CD4-positive, alpha-beta memory T cell (primary cell): Measurements from ENCODE around the gene TXNRD2. TPM values are rescaled to one million over a fixed set of nuclear protein-coding genes. Genes with fewer than 3 reads are reported as not detected.

ENCODE experiments used
- CTCF ChIA-PET: fragments of 350-600 bp; sonication (Branson Sonifier 250); formaldehyde crosslinking; loops from one replicate; lab custom pipeline; 2021; ENCODE audit warnings: inconsistent platforms; ENCODE audit not compliant: partially characterized antibody; lab: Charles Lee
- POLR2A ChIA-PET: fragments of 350-600 bp; sonication (Branson Sonifier 250); formaldehyde crosslinking; loops from one replicate; lab custom pipeline; 2021; ENCODE audit not compliant: partially characterized antibody; lab: Charles Lee
- DNase-seq, 5 donors: peaks; one replicate each; pipeline versions ENCODE4 v3.0.0 to v3.0.0-alpha.2; 2020 to 2022; ENCODE audit warnings: mixed read lengths in 1 of 5
- H3K27ac ChIP-seq: one replicate; pipeline ENCODE4 v1.7.0; 2013; ENCODE audit warnings: low read depth, low read length
- H3K27me3 ChIP-seq: 2 replicates; pipeline ENCODE4 v1.7.0; 2013; ENCODE audit warnings: mild to moderate bottlenecking, low read length, moderate library complexity; ENCODE audit not compliant: insufficient read depth
- H3K36me3 ChIP-seq: 2 replicates; pipeline ENCODE4 v1.7.0; 2013; ENCODE audit warnings: mild to moderate bottlenecking, low read length, moderate library complexity; ENCODE audit not compliant: insufficient read depth
- H3K4me1 ChIP-seq: 2 replicates; pipeline ENCODE4 v1.7.0; 2013; ENCODE audit warnings: mild to moderate bottlenecking, low read length, moderate library complexity; ENCODE audit not compliant: insufficient read depth
- H3K4me3 ChIP-seq, 2 donors: one replicate each; pipeline ENCODE4 v1.7.0; 2013; ENCODE audit warnings: low read length in 2 of 2, mild to moderate bottlenecking in 1 of 2
- H3K9me3 ChIP-seq, 2 donors: one replicate each; pipeline ENCODE4 v1.7.0; 2013; ENCODE audit warnings: low read length in 2 of 2, control low read depth in 1 of 2; ENCODE audit not compliant: control insufficient read depth in 1 of 2
- H3K27ac Mint-ChIP-seq, 7 donors: one replicate each; pipeline ENCODE4 v1.8.0; 2020 to 2021; ENCODE audit warnings: mixed read lengths in 7 of 7, mild to moderate bottlenecking in 6 of 7, inconsistent platforms in 3 of 7, moderate library complexity in 3 of 7
- H3K27me3 Mint-ChIP-seq, 2 donors: one replicate each; pipeline ENCODE4 v1.8.0; 2020 to 2021; ENCODE audit warnings: mixed read lengths in 2 of 2
- H3K36me3 Mint-ChIP-seq, 2 donors: one replicate each; pipeline ENCODE4 v1.8.0; 2020 to 2021; ENCODE audit warnings: mixed read lengths in 2 of 2, inconsistent platforms in 1 of 2, mild to moderate bottlenecking in 1 of 2
- H3K4me1 Mint-ChIP-seq, 4 donors: one replicate each; pipeline ENCODE4 v1.8.0; 2020 to 2021; ENCODE audit warnings: mixed read lengths in 4 of 4, mild to moderate bottlenecking in 1 of 4
- H3K4me3 Mint-ChIP-seq, 8 donors: one replicate each; pipeline ENCODE4 v1.8.0; 2020 to 2021; ENCODE audit warnings: mixed read lengths in 8 of 8, mild to moderate bottlenecking in 7 of 8, moderate library complexity in 6 of 8, inconsistent platforms in 3 of 8
- H3K9me3 Mint-ChIP-seq, 8 donors: one replicate each; pipeline ENCODE4 v1.8.0; 2020 to 2021; ENCODE audit warnings: mixed read lengths in 8 of 8, mild to moderate bottlenecking in 5 of 8, inconsistent platforms in 3 of 8, moderate library complexity in 1 of 8
- intact Hi-C: fragments of 100-400 bp; cut with micrococcal nuclease; formaldehyde crosslinking; loops from one replicate; pipeline ENCODE4 v1.15.1; 2023
- polyA plus RNA-seq, 2 donors: library from polyadenylated mRNA; unstranded; fragments of 300-500 nt; fragmentation: Illumina TruSeq; gene quantifications; one replicate each; pipeline ENCODE4 v1.2.3, GENCODE V29; 2021
- total RNA-seq, 2 experiments: library from RNA; stranded (reverse); gene quantifications; one replicate each; pipeline ENCODE4 v1.2.3, GENCODE V29; 2021

TXNRD2 gene
- total and polyA plus RNA-seq, 4 experiments from 2014 or later: 8.5 to 35.9 (median 22.7) TPM

- Mint-ChIP-seq H3K9me3 (no peaks in the 10 kb centered on the region), H3K4me1 (peaks cover 22 to 54% (median 40%) of the 10 kb centered on the region in 4 donors), H3K4me3 (peak overlapping the region in 4 of 8 donors; percentile 33 to 98 (median 76)), H3K27ac (peak overlapping the region in 3 of 7 donors; percentile 29 to 79 (median 44)), H3K27me3 (no peaks in the 10 kb centered on the region), H3K36me3 (peaks cover 9 to 49% of the 10 kb centered on the region in 2 donors)
- H3K27ac ChIP-seq: no peak overlapping the region
- no peak overlapping the region for H3K4me3 ChIP-seq
- intact Hi-C loops: no loop called here
- H3K4me1 ChIP-seq: peaks cover 44% of the 10 kb centered on the region
- ChIA-PET CTCF (no interaction called here), POLR2A (interaction anchor here (1.1 to 2.0 kb wide), 3 partner anchors 23 to 41 kb away, joined by 3 to 8 read pairs (median 4); no protein-coding TSS in a partner anchor)
- no peaks in the 10 kb centered on the region for H3K27me3 ChIP-seq
- H3K36me3 ChIP-seq: peaks cover 25% of the 10 kb centered on the region
- no peaks in the 10 kb centered on the region for H3K9me3 ChIP-seq
- no peak for DNase-seq
Measured at GRCh38 chr22:19851291-19852176, 90.1 kb downstream of the TXNRD2 start.

- peaks cover 25% of the 10 kb centered on the region for H3K36me3 ChIP-seq
- H3K4me1 Mint-ChIP-seq: peaks cover 21 to 51% (median 40%) of the 10 kb centered on the region in 4 donors
- no peaks in the 10 kb centered on the region for H3K9me3 Mint-ChIP-seq
- H3K27me3 Mint-ChIP-seq: no peaks in the 10 kb centered on the region
- ChIA-PET POLR2A (interaction anchor here (1.1 to 2.0 kb wide), 2 partner anchors 24 to 42 kb away, joined by 4 to 8 read pairs; no protein-coding TSS in a partner anchor), CTCF (no interaction called here)
- no peaks in the 10 kb centered on the region for H3K27me3 ChIP-seq
- peaks cover 36% of the 10 kb centered on the region for H3K4me1 ChIP-seq
- DNase-seq: no peak
- H3K9me3 ChIP-seq: no peaks in the 10 kb centered on the region
- H3K4me3 ChIP-seq: no peak overlapping the region
- H3K27ac ChIP-seq: no peak overlapping the region
- peak overlapping the region in 2 of 8 donors; percentile 5 to 42 for H3K4me3 Mint-ChIP-seq
- peaks cover 9 to 46% of the 10 kb centered on the region in 2 donors for H3K36me3 Mint-ChIP-seq
- intact Hi-C loops: no loop called here
- peak overlapping the region in 2 of 7 donors; percentile 37 to 63 for H3K27ac Mint-ChIP-seq
Measured at GRCh38 chr22:19850763-19851109, 90.9 kb downstream of the TXNRD2 start.

- H3K27ac Mint-ChIP-seq: peak overlapping the region in 3 of 7 donors; percentile 59 to 78 (median 69)
- no peak overlapping the region for H3K27ac ChIP-seq
- H3K36me3 Mint-ChIP-seq: peaks cover 9 to 42% of the 10 kb centered on the region in 2 donors
- H3K9me3 Mint-ChIP-seq: no peaks in the 10 kb centered on the region
- H3K27me3 ChIP-seq: no peaks in the 10 kb centered on the region
- peaks cover 36% of the 10 kb centered on the region for H3K4me1 ChIP-seq
- peaks cover 23 to 56% (median 40%) of the 10 kb centered on the region in 4 donors for H3K4me1 Mint-ChIP-seq
- intact Hi-C loops: no loop called here
- peaks cover 25% of the 10 kb centered on the region for H3K36me3 ChIP-seq
- ChIA-PET POLR2A (interaction anchor here (1.1 to 2.0 kb wide), 3 partner anchors 24 to 42 kb away, joined by 3 to 8 read pairs (median 4); no protein-coding TSS in a partner anchor), CTCF (interaction anchor here (1.2 kb wide), 1 partner anchor 120 kb away, joined by 3 read pairs; no protein-coding TSS in a partner anchor)
- H3K4me3 ChIP-seq: no peak overlapping the region
- H3K27me3 Mint-ChIP-seq: no peaks in the 10 kb centered on the region
- H3K9me3 ChIP-seq: no peaks in the 10 kb centered on the region
- H3K4me3 Mint-ChIP-seq: peak overlapping the region in 2 of 8 donors; percentile 5 to 21
- no peak for DNase-seq
Measured at GRCh38 chr22:19849835-19850762, 91.5 kb downstream of the TXNRD2 start.

GRCh38 chr22:19848298-19849224 is 93.1 kb downstream of the TXNRD2 start:
- H3K4me3 Mint-ChIP-seq: no peak overlapping the region
- H3K9me3 Mint-ChIP-seq: no peaks in the 10 kb centered on the region
- intact Hi-C loops: no loop called here
- H3K27me3 Mint-ChIP-seq: no peaks in the 10 kb centered on the region
- no peak overlapping the region for H3K27ac ChIP-seq
- ChIA-PET POLR2A (interaction anchor here (1.3 kb wide), 1 partner anchor 44 kb away, joined by 3 read pairs; no protein-coding TSS in a partner anchor), CTCF (no interaction called here)
- no peak for DNase-seq
- H3K9me3 ChIP-seq: no peaks in the 10 kb centered on the region
- H3K4me1 ChIP-seq: peaks cover 42% of the 10 kb centered on the region
- H3K4me1 Mint-ChIP-seq: peaks cover 23 to 61% (median 44%) of the 10 kb centered on the region in 4 donors
- peaks cover 25% of the 10 kb centered on the region for H3K36me3 ChIP-seq
- peak overlapping the region in 1 of 7 donors; percentile 46 for H3K27ac Mint-ChIP-seq
- no peaks in the 10 kb centered on the region for H3K27me3 ChIP-seq
- peaks cover 9 to 31% of the 10 kb centered on the region in 2 donors for H3K36me3 Mint-ChIP-seq
- H3K4me3 ChIP-seq: no peak overlapping the region

- CTCF ChIA-PET: no interaction called here
- H3K4me3 Mint-ChIP-seq: no peak overlapping the region
- no peaks in the 10 kb centered on the region for H3K27me3 Mint-ChIP-seq
- H3K9me3 Mint-ChIP-seq: no peaks in the 10 kb centered on the region
- Histone ChIP-seq H3K27ac (no peak overlapping the region), H3K27me3 (no peaks in the 10 kb centered on the region), H3K4me3 (no peak overlapping the region), H3K9me3 (no peaks in the 10 kb centered on the region), H3K36me3 (peaks cover 24% of the 10 kb centered on the region), H3K4me1 (peaks cover 29% of the 10 kb centered on the region)
- POLR2A ChIA-PET: interaction anchor here (2.0 kb wide), 1 partner anchor 44 kb away, joined by 6 read pairs; no protein-coding TSS in a partner anchor
- intact Hi-C loops: no loop called here
- H3K4me1 Mint-ChIP-seq: peaks cover 11 to 48% (median 32%) of the 10 kb centered on the region in 4 donors
- no peak overlapping the region for H3K27ac Mint-ChIP-seq
- DNase-seq: no peak
- H3K36me3 Mint-ChIP-seq: peaks cover 9 to 20% of the 10 kb centered on the region in 2 donors
Measured at GRCh38 chr22:19847345-19847632, 94.3 kb downstream of the TXNRD2 start.

- Mint-ChIP-seq H3K27me3 (no peaks in the 10 kb centered on the region), H3K36me3 (peaks cover 9 to 17% of the 10 kb centered on the region in 2 donors), H3K9me3 (no peaks in the 10 kb centered on the region), H3K4me1 (peaks cover 8 to 43% (median 30%) of the 10 kb centered on the region in 4 donors), H3K4me3 (no peak overlapping the region), H3K27ac (peak overlapping the region in 2 of 7 donors; percentile 17 to 22)
- Histone ChIP-seq H3K9me3 (no peaks in the 10 kb centered on the region), H3K27ac (no peak overlapping the region), H3K4me1 (peaks cover 25% of the 10 kb centered on the region), H3K36me3 (peaks cover 19% of the 10 kb centered on the region), H3K27me3 (no peaks in the 10 kb centered on the region), H3K4me3 (no peak overlapping the region)
- no peak for DNase-seq
- intact Hi-C loops: no loop called here
- ChIA-PET CTCF (no interaction called here), POLR2A (interaction anchor here (2.0 kb wide), 1 partner anchor 45 kb away, joined by 6 read pairs; no protein-coding TSS in a partner anchor)
Measured at GRCh38 chr22:19846620-19847344, 94.8 kb downstream of the TXNRD2 start.
